HS-27A (cell line): ENCODE results near the gene RAD51AP1.
"Not testable (repeated sequence)": the region's sequence is repeated elsewhere in the genome, so short reads cannot be mapped to it uniquely, and the experiment has no call there.

Experiments
- DNase-seq: peaks from one replicate; pipeline ENCODE4 v3.0.0-alpha.2; 2012; ENCODE audit warnings: low read depth, missing footprints

The RAD51AP1 gene

GRCh38 chr12:4538207-4539160, at the start of gene RAD51AP1:
Gene RAD51AP1 (plus strand): TSS chr12:4538890. CDS start chr12:4538940, 50 bp downstream.
- peak; percentile 97 for DNase-seq

GRCh38 chr12:4489556-4489955, 49.1 kb upstream of the RAD51AP1 start:
- DNase-seq, result no peak

GRCh38 chr12:4490973-4491372, 47.7 kb upstream of the RAD51AP1 start:
- DNase-seq, result no peak

DNA sequence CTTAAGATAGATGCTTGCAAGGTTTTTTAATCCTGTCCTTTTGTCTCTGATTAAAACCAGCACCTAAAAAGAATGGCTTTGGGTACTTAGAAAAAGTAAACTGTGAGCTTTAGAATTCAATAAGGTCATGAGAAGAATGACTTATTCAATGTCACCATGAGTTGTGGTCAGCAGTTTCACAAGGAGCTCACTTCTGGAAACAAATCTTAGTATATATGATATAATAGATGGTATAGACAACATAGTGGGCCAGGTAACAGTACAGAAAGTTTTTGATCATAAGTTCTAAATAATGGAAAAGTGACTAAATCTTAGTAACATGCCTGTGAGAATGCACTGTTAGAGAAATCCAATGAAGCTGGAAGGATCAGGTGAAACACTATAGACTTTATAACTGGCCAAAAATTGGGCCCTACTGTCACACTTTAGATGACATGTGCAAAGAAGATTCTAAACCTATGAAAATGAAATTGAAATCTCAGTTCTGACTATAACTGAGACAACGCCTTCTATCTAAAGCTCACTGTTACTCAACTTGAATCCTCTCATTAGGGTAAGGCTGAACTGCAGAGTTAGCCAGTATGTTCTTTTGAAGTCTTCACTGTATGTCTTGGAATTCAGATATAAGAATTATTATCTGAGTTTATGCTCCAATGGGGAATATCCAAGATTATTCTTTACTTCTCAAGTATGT, 42.4 kb upstream of the RAD51AP1 start:
- DNase-seq, result no peak

DNA sequence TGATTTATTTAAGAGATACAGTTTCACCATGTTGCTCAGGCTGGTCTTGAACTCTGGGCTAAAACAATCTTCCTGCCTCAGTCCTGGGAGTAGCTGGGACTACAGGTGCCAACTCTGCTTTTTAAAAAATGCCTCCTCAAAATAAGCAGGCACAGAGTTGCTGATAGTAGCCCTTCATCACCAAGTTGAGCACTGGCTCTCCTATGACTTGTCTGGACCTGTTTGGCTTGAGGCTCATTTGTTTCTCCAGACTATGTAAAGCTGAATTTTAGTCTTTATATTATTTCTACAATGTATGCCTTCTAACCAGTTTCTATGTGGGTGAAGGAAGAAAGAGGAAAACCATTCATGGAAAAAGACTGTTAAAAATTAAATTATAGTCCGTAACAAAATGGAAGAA, 39.5 kb upstream of the RAD51AP1 start:
- DNase-seq, result no peak

DNA sequence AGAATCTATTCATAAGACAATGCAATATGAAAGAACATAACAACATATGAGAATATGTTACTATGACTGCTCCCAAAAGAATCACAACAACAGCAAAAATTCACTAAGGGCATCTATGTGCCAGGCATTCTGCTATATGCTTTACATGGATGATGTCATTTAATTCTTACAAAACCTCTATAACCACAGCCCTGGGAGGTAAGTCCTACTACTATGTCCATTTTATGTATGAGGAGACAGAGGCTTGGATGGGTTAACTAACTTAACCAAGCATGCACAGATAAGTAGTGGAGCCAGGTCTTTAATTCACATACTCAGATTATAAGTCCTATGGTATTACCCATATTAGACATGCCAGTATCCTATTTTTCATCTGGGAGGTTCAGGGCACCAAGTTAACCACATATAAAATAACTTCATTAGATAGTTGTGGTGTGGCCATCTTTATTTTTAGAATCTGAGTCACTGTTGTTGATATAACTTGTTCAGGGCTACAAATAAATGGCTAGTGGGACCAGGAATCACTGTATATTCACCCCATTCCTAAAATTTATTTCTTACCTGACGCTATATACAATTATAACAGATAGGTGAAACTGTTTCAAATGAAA, 33.2 kb upstream of the RAD51AP1 start:
- DNase-seq, result peak; percentile 11

DNA sequence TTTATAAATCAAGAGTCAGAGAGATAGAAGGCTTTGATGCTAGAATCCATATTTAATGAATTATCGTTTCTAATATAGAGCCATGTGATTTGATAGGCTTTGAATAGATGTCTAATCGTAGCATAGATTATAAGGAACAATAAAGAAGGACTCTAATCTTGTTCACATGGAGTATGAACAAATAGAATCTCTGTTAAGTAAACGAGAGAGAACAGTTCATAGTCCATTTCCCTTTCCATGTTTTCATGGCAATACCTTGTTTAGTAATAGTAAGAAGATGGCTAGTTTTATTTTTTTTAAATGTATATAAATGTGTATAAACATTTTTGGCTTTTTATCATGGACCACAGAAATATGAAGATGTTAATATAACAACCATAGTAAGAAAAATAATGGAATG, 32.3 kb upstream of the RAD51AP1 start:
- DNase-seq, result no peak

- DNase-seq, result no peak
Measured at GRCh38 chr12:4506870-4507269, 31.8 kb upstream of the RAD51AP1 start.

DNA sequence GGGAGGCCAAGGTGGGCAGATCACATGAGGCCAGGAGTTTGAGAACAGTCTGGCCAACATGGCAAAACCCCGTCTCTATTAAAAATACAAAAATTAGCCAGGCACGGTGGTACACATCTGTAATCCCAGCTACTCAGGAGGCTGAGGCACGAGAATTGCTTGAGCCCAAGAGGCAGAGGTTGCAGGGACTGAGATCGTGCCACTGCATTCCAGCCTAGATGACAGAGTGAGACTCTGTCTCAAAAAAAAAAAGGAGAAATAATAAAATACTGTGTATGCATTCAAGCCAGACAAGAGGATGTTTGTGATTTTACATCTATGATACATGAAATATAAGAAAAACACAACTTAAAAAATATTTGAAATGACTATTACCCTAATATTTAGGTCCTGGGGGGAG, 30.2 kb upstream of the RAD51AP1 start:
- not testable (repeated sequence) for DNase-seq

DNA sequence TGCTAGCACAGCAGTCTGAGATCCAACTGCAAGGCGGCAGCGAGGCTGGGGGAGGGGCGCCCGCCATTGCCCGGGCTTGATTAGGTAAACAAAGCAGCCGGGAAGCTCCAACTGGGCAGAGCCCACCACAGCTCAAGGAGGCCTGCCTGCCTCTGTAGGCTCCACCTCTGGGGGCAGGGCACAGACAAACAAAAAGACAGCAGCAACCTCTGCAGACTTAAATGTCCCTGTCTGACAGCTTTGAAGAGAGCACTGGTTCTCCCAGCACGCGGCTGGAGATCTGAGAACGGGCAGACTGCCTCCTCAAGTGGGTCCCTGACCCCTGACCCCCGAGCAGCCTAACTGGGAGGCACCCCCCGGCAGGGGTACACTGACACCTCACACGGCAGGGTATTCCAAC, 29.4 kb upstream of the RAD51AP1 start:
- not testable (repeated sequence) for DNase-seq

DNA sequence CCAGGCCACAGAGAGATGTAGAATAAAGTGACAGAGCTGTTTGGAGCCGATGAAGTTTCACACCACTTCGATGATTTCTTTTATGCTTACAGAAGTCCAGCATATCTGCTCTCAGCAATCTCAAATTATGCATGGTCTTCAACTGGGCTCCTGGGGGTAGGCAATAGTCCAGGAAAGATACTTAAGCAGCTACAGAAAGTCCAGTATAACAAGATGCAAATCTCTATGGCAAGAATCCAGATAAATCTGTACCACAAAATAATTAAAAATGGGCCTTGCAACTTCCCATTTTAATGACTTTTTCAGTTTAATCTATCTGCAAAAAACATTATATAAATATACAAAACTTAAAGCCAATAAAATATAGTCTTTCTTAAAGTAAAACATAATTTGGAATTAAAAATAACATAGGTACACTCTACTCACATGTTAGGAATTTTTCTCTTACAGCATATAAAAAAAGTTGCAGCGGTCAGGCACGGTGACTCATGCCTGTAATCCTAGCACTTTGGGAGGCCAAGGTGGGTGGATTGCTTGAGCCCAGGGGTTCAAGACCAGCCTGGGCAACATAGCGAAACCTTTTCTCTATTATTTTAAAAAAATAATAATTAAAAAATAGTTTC, 20.5 kb upstream of the RAD51AP1 start:
- DNase-seq, result peak; percentile 35

GRCh38 chr12:4523443-4523842, 15.2 kb upstream of the RAD51AP1 start:
- not testable (repeated sequence) for DNase-seq

DNA sequence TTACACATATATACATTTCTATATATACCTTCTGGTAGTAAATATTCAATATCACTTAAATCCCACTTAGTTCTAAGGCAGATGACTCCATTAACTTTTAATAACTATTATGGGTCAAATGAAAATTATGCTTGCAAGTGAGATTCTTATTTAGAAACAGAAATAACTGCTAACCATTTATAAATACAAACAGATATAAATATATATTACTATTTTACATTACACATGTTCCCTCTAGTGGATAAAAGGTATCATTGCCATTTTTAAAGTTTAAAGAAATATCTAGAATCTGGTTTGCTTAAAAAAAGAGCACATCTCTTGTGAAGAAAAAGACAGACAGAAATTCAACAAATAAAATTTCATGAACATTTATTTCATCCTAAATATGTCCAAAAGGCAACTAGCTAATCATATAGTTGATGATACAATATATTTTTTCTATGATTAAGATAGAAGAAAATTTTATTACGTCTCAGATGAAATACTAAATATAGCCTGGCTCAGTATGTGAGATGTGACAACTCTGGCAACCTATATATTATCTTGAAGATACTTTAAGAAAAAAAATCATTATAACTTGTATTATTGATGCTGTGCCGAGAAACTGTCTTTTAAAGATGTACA, 11.7 kb upstream of the RAD51AP1 start:
- DNase-seq, result no peak

DNA sequence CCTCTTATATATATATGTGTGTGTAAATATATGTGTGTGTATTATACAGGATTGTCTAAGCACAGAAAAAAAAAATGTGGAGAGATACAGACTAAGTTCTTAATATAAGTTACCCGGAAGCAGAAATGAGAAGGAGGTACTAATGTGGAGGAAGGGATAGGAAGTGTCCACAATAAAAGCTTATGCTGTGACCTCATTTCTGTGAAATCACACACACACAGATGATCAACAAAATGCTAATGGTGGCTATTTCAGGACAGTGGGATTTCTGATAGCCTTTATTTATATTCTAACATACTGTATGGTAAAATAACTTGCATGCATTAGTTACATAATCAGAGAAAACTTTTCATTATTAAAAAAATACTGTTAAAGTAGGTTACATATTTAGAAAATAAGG, 8.5 kb upstream of the RAD51AP1 start:
- DNase-seq, result no peak

DNA sequence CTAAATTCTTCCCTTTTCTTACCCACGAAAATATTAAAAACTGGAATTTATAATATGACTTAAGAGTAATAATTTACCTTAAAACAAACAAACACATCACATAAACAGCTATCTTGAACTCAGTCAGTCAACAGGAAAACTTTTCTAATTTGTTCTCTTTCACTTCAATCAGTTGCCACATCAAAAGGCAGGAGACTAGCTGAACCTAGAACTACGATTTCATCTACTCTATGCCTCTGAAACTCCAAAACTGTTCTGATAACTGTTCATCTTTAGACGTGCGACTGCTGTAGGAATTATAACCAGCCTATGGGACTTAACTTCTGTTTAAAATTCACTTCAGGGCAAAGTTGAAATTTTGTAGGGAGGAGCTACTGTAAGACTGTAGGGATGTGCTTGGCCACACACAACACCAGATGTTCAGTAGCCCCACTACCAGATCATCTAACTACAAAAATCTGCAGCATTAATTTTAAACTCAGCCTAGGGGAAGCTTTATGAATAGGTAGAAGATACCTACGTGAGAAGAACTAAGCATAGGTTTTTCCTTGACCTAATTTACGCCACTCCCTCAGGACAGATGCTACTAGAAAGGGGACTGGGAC, 7.6 kb upstream of the RAD51AP1 start:
- no peak for DNase-seq

- DNase-seq, result no peak
Measured at GRCh38 chr12:4535092-4535491, 3.6 kb upstream of the RAD51AP1 start.

DNA sequence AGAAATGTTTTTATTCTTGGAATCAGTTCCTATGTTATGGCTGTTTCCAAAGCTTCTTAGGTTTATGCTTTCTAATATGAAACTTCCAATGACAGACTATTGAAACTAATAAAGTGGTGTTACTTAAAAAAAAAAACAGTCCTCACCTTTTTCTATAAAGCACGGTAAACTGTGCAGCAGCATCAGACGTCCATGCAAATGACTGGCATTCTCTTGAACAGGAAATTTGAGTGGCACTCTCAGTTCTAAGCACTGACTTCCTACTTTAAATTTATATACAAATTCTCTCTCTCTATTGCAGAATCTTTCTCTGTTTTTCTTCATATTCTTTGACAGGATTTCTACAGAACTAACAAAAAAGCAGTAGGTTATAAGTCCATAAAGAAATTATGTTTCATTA, 2.8 kb upstream of the RAD51AP1 start:
- DNase-seq, result no peak

DNA sequence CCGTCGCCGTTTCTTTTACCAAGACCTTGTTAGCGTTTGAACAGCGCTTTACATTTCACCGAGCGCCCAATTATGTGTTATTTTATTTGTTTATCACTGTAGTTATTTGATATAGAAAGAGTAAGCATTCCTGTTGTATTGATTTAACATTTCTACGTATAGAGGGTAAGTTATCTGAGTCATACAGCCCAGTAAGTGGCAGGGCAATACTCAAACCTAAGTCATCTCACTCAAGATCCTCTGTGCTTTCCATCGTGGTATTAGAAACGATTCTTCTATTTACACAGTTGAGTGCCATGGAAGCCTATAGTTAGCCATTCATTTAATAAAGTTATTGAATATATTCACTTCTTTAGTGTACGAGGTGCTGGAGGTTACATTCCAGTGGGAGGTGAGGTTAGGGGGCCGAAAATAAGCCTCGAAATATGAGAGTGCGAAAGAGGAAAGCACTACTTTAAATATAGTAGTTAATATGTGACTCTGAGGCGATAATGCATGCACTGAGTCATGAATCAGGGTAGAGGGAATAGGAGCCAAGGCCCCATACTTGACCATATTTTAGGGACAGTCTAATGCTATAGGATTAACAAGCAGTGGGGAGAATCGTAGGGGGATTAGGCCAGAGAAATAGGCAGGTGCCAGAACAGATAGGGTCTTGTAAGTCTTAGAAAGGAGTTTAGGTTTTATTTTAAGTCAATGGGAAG, 629 bp downstream of the RAD51AP1 start:
- DNase-seq, result peak; percentile 20

- no peak for DNase-seq
Measured at GRCh38 chr12:4540170-4540569, 1.5 kb downstream of the RAD51AP1 start.

GRCh38 chr12:4540638-4541037, 1.9 kb downstream of the RAD51AP1 start:
- no peak for DNase-seq

GRCh38 chr12:4545195-4545594, 6.5 kb downstream of the RAD51AP1 start:
- DNase-seq, result no peak
